GM06990 (cell line): ENCODE results near the gene HIVEP2.

Experiments
- DNase-seq: peaks from one replicate; pipeline ENCODE4 v3.0.0-alpha.2; 2011; ENCODE audit not compliant: insufficient read length; ENCODE audit errors: extremely low read depth
- H3K27me3 ChIP-seq: replicated peaks from 2 replicates; pipeline ENCODE4 v1.6.0; 2011; ENCODE audit warnings: low read length; ENCODE audit not compliant: control insufficient read depth, insufficient read depth
- H3K36me3 ChIP-seq: 2 replicates; pipeline ENCODE4 v1.5.1; 2011; ENCODE audit warnings: low read length; ENCODE audit not compliant: control insufficient read depth, insufficient read depth
- H3K4me3 ChIP-seq: replicated peaks from 2 replicates; pipeline ENCODE4 v1.5.1; 2011; ENCODE audit warnings: low read depth, mild to moderate bottlenecking, control low read depth, low read length
- TF ChIP-seq, protein P1 (sequence below): IDR thresholded peaks from 2 replicates; pipeline ENCODE4 v1.5.1; 2011; ENCODE audit warnings: low read length, control low read depth, mild to moderate bottlenecking, inconsistent platforms; ENCODE audit not compliant: insufficient read depth, poor library complexity, severe bottlenecking

Gene HIVEP2

GRCh38 chr6:142830116-142830710, 114.8 kb downstream of the HIVEP2 start:
- TF ChIP-seq, protein P1, sequence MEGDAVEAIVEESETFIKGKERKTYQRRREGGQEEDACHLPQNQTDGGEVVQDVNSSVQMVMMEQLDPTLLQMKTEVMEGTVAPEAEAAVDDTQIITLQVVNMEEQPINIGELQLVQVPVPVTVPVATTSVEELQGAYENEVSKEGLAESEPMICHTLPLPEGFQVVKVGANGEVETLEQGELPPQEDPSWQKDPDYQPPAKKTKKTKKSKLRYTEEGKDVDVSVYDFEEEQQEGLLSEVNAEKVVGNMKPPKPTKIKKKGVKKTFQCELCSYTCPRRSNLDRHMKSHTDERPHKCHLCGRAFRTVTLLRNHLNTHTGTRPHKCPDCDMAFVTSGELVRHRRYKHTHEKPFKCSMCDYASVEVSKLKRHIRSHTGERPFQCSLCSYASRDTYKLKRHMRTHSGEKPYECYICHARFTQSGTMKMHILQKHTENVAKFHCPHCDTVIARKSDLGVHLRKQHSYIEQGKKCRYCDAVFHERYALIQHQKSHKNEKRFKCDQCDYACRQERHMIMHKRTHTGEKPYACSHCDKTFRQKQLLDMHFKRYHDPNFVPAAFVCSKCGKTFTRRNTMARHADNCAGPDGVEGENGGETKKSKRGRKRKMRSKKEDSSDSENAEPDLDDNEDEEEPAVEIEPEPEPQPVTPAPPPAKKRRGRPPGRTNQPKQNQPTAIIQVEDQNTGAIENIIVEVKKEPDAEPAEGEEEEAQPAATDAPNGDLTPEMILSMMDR = no peak
- Histone ChIP-seq H3K36me3 (no peaks in the 10 kb centered on the region), H3K4me3 (no peak overlapping the region), H3K27me3 (no peaks in the 10 kb centered on the region)
- DNase-seq = no peak

- DNase-seq = no peak
- Histone ChIP-seq H3K27me3 (no peaks in the 10 kb centered on the region), H3K4me3 (no peak overlapping the region), H3K36me3 (no peaks in the 10 kb centered on the region)
- TF ChIP-seq, protein P1 = no peak
These were observed 115.4 kb downstream of the HIVEP2 start for GRCh38 chr6:142829556-142829955.

DNA sequence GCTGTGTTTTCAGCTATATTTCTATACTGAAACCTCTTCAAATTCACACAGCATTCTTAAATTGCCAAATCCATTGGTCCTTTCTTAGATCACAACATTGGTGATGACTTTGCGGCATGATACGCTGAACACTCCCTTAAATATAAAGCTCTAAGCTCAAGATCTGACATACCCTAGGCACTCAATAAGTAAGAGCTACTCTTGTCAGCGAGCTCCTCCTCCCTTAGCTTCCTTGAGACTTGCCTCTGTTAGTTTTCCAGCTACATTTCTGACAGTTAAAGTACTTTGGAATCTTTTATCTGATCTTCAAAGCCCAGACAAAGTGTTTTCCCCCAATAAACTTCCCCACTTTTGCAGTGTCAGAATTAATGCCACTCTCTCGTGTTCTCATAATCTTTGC, 117.0 kb downstream of the HIVEP2 start:
- no peak for DNase-seq
- TF ChIP-seq, protein P1 = no peak
- no peaks in the 10 kb centered on the region for H3K27me3 ChIP-seq
- H3K4me3 ChIP-seq = no peak overlapping the region
- no peaks in the 10 kb centered on the region; the same call in 1 of the 2 replicates for H3K36me3 ChIP-seq

DNA sequence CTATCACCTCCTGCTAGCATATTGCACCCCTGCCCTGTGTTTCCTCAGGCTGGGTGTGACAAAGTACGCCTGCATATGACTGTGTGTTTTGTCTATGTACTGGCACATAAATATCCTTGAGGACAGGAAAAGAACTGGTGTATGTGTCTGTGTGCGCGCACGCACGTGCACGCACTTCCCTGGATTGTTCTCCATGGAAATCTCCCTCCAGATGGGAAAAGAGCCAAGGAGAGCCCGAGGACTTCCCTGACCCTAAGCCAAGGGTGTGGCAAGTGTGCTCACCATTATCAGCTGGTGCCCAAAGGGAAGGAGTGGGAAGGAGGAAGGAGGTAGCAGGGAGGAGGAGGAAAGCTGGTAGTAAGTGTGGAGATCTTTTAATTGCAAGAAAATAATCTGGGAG, 117.6 kb downstream of the HIVEP2 start:
- Histone ChIP-seq H3K4me3 (no peak overlapping the region), H3K27me3 (no peaks in the 10 kb centered on the region), H3K36me3 (no peaks in the 10 kb centered on the region; the same call in 1 of the 2 replicates)
- TF ChIP-seq, protein P1 = no peak
- no peak for DNase-seq

DNA sequence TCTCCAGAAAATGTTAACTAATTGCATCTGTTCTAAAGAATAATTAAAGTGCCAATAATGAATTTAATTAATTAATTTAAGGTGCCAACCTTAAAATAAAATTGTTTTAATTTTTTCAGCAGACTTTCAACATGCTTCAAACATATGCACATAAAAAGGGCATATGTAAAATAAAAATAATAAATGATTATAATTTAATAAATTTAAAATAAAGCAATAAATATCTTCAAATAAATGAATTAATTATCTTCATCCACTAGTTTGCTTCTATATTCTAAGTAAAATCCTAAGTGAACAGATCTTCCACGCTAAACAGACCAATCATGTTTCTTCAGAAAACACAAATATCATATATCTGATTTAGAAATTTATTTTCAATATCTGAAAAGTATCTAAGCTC, 119.2 kb downstream of the HIVEP2 start:
- no peak overlapping the region for H3K4me3 ChIP-seq
- TF ChIP-seq, protein P1 = no peak
- no peaks in the 10 kb centered on the region; the same call in 1 of the 2 replicates for H3K36me3 ChIP-seq
- no peak for DNase-seq
- H3K27me3 ChIP-seq = no peaks in the 10 kb centered on the region

DNA sequence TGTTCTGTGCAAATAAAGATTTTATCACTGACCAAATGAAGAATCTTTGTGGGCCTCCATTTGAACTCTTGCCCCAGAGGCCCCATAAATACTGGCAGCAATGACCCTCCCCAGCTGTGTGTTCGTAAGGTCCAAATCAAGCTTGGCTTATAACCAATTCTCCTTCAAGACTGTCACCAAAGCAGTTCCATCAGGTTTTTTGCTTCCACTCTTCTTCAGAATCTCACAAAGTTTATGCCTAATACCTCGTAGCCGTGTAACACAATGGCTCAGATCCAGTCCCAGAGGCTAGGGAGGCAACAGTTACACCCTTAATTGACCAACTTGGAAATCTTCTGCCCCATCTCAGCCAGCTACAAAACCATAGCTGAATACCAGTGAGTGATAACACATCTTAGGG, 120.5 kb downstream of the HIVEP2 start:
- no peaks in the 10 kb centered on the region; the same call in 1 of the 2 replicates for H3K36me3 ChIP-seq
- no peaks in the 10 kb centered on the region for H3K27me3 ChIP-seq
- no peak for DNase-seq
- no peak overlapping the region for H3K4me3 ChIP-seq
- TF ChIP-seq, protein P1 = no peak
